ENCODE measurements around the gene ASPSCR1. TPM values are rescaled to one million over a fixed set of nuclear protein-coding genes. Genes with fewer than 3 reads are reported as not detected.

The ASPSCR1 gene
- total RNA-seq, 2 donors from 2014 or later = 22.3 to 30.3 TPM

DNA sequence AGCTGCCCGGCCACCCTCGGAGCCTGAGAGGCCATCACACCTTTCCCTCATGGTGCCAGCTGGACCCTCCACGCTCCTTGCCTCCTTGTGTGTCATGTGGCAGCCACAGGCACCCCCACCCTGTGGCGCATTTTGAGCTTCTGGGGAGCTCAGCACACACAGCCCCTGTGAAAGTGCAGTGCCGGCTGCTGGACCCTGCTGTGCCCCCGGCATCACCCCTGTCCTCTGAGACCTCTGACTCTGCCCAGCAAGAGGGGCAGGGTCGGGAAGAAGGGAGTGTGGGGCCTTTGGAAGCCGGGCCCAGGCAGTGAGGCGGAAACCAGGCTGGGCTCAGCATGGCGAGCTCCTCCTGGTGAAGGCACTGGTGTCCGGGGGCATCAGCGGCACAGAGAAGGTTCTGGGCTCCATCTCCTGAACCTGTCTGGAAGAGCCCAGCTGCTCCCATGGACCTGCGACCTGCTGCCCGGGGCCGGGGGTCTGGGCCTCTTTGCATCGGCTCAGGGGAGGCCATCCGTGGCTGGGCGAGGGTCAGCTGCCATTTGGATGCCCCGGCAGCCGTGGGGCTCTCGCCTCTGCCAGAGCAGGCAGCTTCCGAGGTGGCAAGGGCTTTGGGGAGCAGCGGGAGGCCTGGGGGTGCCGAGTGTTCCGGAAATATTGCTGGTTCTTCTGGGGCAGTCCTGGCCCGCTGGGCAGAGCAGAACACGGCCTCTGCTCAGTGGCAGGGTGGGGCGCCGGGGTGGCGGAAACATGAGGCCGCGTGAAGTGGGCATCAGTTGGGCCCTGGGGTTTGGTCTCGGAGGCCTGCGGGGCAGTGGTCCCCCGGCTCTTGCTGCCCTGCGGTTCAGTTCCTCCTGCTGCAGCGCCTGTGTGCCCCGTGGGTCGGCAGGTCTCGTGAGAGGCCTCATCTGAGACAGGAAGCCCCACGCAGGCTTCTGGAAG, 27.4 kb downstream of the ASPSCR1 start:
- Mint-ChIP-seq H3K4me3 (no peak overlapping the region), H3K36me3 (ENCODE audit: low read depth) (no peaks in the 10 kb centered on the region), H3K4me1 (no peaks in the 10 kb centered on the region), H3K27me3 (no peaks in the 10 kb centered on the region), H3K27ac (no peak overlapping the region), H3K9me3 (no peaks in the 10 kb centered on the region)
- no peak for ATAC-seq (replicated peaks)

DNA sequence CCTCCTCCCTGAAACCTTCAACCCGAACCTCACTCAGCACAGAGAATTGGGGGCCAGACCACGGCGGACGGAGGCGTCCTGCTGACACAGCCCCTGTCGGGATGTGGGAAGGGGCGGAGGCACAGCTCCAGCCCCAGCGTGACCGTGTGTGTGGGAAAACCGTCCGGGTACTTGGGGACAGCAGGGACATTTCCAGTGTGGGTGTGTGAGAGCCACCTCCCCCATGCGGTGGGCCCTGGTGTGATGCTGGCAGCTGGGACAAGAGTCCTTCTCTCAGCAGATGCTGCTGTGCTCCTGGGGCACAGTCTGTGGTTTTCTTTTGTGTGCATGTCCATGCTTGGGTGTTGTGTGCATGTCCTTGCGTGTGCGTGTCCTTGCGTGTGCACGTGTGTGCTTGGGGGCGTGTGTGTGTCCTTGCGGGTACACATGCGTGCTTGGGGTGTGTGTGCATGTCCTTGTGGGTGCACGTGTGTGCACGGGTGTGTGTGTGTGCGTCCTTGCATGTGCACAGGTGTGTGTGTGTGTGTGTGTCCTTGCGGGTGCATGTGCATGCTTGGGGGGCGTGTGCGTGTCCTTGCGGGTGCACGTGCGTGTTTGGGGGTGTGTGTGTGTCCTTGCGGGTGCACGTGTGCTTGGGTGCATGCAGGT, 28.4 kb downstream of the ASPSCR1 start:
- Mint-ChIP-seq H3K36me3 (ENCODE audit: low read depth) (no peaks in the 10 kb centered on the region), H3K4me3 (no peak overlapping the region), H3K9me3 (no peaks in the 10 kb centered on the region), H3K27ac (no peak overlapping the region), H3K4me1 (no peaks in the 10 kb centered on the region), H3K27me3 (no peaks in the 10 kb centered on the region)
- no peak for ATAC-seq (replicated peaks)

DNA sequence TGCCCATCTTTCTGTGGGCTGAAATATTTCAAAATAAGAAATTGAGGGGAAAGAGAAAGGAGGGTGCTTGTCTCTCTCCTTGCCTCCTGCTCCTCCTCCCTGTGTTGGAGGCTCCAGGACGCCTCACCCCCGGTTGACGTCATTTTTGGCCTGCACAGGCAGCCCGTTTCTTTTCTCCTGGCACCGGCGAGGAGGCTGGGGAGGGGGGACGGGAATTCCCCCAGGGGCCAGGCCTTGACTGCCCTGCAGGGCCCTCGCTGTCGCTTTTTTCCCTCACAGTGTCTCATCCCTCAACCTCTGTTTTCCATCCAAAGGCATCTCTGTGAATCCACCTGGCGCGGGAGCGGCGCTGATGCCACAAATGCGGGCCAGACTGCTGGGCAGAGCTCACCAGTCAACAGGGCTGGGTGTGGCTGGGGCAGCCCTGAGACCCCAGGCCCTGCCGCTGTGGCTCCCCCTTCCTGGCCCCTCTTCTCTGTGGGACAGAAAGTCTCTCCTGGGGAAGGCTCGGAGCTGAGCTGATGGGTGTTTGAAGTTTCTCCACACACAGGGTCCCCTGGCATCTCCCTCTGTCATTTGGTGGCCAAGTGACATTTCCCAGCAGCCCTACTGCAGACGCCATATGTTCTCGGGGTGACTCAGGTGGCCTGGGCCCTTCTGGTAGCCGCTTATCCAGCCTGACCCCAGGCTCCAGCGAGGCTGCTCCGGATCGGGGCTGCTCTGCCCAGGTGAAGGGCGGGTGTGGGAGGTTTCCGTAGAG, 29.2 kb downstream of the ASPSCR1 start:
- ATAC-seq (replicated peaks) = no peak
- Mint-ChIP-seq H3K4me1 (no peaks in the 10 kb centered on the region), H3K27ac (no peak overlapping the region), H3K36me3 (ENCODE audit: low read depth) (no peaks in the 10 kb centered on the region), H3K27me3 (no peaks in the 10 kb centered on the region), H3K4me3 (no peak overlapping the region), H3K9me3 (no peaks in the 10 kb centered on the region)

DNA sequence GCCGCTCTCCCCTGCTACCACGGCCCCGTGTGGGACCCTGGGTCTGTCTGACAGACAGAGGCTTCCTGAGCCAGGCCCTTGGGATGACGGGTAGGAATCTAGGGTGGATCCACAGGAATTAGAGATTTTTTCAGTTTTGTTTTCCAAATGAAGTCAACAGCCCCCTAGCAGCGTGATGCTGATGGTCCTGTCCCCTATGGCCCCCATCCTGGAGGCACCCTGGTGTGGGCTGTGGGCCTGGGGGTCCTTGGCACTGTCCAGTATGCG, 29.7 kb downstream of the ASPSCR1 start:
- Mint-ChIP-seq H3K27me3 (no peaks in the 10 kb centered on the region), H3K4me1 (no peaks in the 10 kb centered on the region), H3K4me3 (no peak overlapping the region), H3K9me3 (no peaks in the 10 kb centered on the region), H3K36me3 (ENCODE audit: low read depth) (no peaks in the 10 kb centered on the region), H3K27ac (no peak overlapping the region)
- no peak for ATAC-seq (replicated peaks)

DNA sequence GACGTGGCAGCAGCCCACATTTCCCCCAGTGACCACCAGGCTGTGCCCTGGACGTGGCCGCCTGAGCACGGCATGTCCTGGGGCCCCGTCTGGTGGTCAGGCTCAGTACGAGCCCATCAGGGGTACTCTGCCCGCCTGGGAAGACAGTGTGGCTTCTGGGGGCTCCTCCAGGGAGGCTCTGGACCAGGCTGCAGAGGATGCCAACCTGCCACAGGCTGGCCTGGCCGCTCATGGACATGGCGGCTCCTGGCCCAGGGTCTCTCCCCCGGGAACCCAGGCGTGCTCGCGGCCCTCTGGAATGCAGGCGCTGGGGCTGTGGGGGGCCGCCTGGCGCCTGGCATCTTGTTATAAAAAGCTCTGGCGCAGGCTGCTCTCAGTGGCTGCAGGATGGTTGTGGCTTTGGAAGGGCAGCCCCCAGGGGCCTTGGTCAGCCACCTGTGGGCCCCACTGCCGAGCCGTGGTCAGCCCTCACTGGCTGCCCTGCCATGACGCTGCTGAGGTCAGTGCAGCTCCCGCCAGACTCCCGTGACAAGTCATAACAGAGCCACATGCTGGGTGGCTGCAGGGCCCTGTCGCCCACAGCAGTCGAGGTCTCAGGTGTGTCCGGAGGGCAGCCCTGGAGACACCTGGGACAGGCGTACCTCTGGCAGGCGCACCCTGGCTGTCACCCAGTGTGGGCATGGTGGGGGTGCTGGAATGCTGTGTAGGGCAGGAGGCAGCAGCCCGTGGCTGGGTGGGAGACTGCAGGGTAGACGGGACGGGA, 30.2 kb downstream of the ASPSCR1 start:
- ATAC-seq (replicated peaks) = no peak
- no peaks in the 10 kb centered on the region for H3K27me3 Mint-ChIP-seq
- no peak overlapping the region for H3K4me3 Mint-ChIP-seq
- no peaks in the 10 kb centered on the region for H3K36me3 Mint-ChIP-seq (ENCODE audit: low read depth)
- no peaks in the 10 kb centered on the region for H3K9me3 Mint-ChIP-seq
- no peak overlapping the region for H3K27ac Mint-ChIP-seq
- H3K4me1 Mint-ChIP-seq = no peaks in the 10 kb centered on the region

DNA sequence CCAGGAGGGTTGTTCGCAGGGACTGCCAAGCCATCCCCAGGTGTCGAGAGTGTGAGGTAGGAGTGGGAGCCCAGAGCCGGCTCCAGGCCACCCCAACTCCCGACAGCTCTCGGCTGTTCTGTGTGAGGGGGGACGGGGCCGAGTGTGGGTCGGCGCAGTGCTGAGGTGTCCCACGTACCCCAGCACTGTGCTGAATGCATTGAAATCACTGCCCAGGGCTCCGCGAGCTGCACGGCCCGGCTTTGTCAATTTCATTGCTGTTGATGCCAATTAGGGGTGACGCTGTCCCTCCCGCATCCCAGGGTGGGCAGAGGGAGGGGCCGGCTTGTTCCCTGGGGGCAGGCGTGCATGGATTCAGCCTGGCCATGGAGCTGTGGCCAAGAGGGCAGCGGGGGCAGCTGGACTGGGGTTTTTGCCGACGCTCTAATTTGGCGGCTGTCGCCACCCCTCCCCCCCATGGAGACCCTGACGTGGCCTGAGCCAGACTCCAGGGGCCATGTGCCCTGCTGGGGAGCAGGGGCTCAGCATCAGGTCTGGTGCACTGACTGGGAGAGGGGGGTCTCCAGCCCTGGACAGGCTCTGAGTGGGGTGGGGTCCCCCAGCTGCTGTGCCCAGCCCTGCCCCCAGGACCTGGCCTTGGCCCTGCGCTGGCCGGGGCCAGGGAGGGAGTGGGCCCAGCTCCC, 31.0 kb downstream of the ASPSCR1 start:
- no peaks in the 10 kb centered on the region for H3K36me3 Mint-ChIP-seq (ENCODE audit: low read depth)
- no peaks in the 10 kb centered on the region for H3K4me1 Mint-ChIP-seq
- H3K4me3 Mint-ChIP-seq = no peak overlapping the region
- ATAC-seq (replicated peaks) = no peak
- no peaks in the 10 kb centered on the region for H3K27me3 Mint-ChIP-seq
- no peaks in the 10 kb centered on the region for H3K9me3 Mint-ChIP-seq
- H3K27ac Mint-ChIP-seq = no peak overlapping the region

DNA sequence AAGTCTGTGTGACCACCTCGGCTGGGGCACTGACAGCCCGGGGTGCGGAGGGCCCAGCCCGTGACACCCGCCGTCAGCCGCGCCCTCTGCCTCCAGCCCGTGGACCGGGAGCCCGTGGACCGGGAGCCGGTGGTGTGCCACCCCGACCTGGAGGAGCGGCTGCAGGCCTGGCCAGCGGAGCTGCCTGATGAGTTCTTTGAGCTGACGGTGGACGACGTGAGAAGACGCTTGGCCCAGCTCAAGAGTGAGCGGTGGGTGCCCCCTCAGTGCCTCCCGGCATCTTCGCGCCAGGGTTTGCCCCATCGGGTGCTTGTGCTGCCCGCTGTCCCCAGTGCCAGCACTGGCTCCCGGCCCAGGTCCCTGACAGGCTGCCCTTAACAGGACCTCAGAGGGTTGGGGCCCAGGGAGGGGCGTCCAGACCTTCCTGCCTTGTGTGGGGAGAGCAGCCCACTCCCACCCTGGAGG, 31.5 kb downstream of the ASPSCR1 start:
- H3K27me3 Mint-ChIP-seq = no peaks in the 10 kb centered on the region
- H3K4me3 Mint-ChIP-seq = no peak overlapping the region
- no peak overlapping the region for H3K27ac Mint-ChIP-seq
- ATAC-seq (replicated peaks) = no peak
- H3K4me1 Mint-ChIP-seq = no peaks in the 10 kb centered on the region
- H3K36me3 Mint-ChIP-seq (ENCODE audit: low read depth) = no peaks in the 10 kb centered on the region
- no peaks in the 10 kb centered on the region for H3K9me3 Mint-ChIP-seq

DNA sequence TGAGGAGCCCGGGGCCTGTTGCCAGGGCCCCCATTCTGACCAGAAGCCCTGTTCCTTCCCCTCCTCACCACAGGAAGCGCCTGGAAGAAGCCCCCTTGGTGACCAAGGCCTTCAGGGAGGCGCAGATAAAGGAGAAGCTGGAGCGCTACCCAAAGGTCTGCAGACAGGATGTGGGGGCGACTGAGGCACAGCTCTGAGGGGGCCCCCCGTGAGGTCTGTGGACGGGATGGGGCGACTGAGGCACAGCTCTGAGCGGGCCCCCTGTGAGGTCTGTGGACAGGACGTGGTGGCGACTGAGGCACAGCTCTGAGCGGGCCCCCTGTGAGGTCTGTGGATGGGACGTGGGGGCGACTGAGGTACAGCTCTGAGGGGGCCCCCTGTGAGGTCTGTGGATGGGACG, 32.0 kb downstream of the ASPSCR1 start:
- ATAC-seq (replicated peaks) = no peak
- no peak overlapping the region for H3K4me3 Mint-ChIP-seq
- H3K4me1 Mint-ChIP-seq = no peaks in the 10 kb centered on the region
- no peak overlapping the region for H3K27ac Mint-ChIP-seq
- no peaks in the 10 kb centered on the region for H3K27me3 Mint-ChIP-seq
- H3K9me3 Mint-ChIP-seq = no peaks in the 10 kb centered on the region
- no peaks in the 10 kb centered on the region for H3K36me3 Mint-ChIP-seq (ENCODE audit: low read depth)

DNA sequence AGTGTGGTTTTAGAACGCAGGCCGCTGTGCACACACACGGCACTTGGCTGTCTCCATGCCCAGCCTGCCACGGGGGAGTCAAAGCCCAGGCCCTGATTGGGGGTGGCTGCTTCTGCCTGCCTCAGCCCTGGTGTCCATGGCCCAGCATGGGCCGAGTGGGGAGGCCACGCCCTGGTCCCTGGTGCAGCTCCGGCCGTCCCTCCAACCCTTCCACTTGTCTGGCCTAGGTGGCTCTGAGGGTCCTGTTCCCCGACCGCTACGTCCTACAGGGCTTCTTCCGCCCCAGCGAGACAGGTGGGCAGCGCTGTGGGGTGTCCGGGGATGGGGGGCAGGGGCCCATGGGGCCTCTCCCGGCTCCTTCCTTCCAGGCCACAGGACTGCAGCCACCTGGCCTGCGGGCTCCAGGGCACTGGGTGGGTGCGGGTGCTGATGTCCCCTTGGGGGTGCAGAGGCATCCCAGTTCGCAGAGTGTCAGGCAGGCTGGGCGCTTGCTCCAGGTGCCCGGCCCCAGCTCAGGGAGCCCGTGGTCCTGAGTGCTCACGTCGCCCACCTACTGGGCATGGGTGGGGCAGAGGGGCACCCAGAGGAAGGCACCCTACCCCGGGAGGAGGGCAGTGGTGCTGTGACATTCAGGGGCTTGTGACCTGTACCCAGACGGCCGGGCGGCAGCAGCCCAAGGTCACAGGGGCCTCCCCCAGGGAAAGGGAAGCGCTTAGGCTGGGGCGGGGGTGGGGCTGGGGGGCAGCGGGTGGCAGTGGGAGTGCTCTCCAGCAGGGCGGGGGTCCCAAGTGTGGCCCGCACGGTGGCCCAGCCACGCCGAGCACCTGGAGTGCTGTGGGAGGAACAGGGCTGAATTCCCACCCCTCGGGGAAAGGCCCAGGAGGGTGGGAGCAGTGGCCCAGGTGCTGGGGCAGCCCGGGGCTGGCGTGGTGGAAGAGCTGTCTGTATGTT, 33.4 kb downstream of the ASPSCR1 start:
- Mint-ChIP-seq H3K27me3 (no peaks in the 10 kb centered on the region), H3K36me3 (ENCODE audit: low read depth) (no peaks in the 10 kb centered on the region), H3K27ac (no peak overlapping the region), H3K4me3 (no peak overlapping the region), H3K4me1 (no peaks in the 10 kb centered on the region), H3K9me3 (no peaks in the 10 kb centered on the region)
- ATAC-seq (replicated peaks) = no peak

DNA sequence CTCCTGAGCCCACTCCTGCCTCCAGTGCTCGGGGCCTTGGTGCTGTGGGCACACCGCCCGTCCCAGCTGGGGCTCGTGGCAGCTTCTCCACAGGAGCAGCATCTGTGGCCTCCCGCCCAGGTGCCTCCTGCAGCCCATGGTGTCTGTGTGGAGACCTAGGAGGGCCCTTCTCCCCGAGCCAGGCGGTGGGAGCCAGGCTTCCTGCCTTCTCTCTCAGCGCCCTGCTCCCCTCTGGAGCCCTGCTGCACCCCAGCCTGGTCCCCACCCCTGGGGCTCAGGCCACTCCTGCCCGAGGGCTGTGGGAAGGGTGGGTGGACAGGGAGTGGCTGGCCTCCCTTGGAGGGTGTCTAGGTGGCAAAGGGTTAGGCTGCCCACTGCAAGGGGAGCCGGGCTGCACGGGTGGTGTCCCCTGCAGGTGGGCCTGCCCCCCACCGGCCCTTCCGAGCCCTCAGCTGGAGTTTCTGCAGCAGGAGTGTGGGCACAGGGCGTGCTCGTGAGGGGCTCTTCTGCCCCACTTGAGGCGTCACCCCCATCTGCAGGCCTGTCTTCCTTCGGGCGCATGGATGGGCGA, 34.3 kb downstream of the ASPSCR1 start:
- Mint-ChIP-seq H3K27me3 (no peaks in the 10 kb centered on the region), H3K36me3 (ENCODE audit: low read depth) (no peaks in the 10 kb centered on the region), H3K27ac (no peak overlapping the region), H3K4me3 (no peak overlapping the region), H3K9me3 (no peaks in the 10 kb centered on the region), H3K4me1 (no peaks in the 10 kb centered on the region)
- ATAC-seq (replicated peaks) = no peak

DNA sequence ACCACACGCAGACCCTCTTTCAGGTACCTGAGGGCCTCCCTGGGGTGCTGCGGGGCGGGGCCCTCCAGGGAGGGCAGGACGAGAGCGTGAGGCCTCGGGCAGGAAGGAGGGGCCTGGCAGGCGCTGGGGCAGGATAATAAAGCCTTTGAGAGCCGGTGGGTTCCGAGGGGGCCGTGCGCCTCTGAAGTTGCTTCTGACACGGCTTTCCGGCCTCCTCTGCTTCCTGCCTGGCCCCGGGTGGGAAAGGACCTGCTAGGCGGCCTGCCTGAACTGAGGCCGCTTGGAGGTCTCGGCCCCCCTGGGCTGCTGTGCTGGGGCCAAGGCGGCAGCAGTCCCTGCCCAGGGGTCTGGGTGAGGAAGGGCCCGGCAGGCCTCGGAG, 34.8 kb downstream of the ASPSCR1 start:
- no peak for ATAC-seq (replicated peaks)
- Mint-ChIP-seq H3K36me3 (ENCODE audit: low read depth) (no peaks in the 10 kb centered on the region), H3K9me3 (no peaks in the 10 kb centered on the region), H3K4me3 (no peak overlapping the region), H3K27me3 (no peaks in the 10 kb centered on the region), H3K4me1 (no peaks in the 10 kb centered on the region), H3K27ac (no peak overlapping the region)

DNA sequence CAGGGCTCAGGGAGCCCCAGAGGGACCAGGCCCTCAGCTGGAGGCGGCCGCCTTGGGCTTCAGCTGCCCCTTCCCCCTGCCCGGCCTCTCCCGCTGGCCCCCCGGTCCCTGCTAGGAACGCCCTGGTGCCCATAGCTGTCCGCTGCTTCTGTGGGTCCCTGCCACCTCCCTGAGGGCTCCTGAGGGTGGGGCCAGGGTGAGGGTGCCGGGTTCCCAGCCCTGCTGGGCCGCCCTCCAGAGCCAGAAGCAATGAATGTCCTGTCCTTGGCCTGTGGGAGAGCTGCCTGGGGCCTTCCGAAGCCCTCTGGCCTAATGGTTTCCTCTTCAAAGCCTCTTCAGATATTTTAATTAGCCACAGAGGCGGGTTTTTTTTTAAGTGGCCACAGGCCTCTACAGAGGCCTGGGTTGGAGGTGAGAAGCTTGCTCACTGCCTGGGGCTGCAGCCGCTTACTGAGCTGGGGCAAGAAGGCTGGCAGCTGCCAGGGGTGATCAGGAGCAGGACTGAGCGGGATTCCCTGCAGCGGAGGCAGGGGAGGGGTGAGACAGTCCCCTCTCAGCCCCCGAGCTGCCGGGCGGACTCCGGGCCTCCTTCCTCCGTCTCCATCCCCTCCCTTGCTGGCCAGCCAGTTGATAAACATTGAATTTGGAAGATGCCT, 35.3 kb downstream of the ASPSCR1 start:
- Mint-ChIP-seq H3K36me3 (ENCODE audit: low read depth) (no peaks in the 10 kb centered on the region), H3K27me3 (no peaks in the 10 kb centered on the region), H3K27ac (no peak overlapping the region), H3K4me3 (no peak overlapping the region), H3K9me3 (no peaks in the 10 kb centered on the region), H3K4me1 (no peaks in the 10 kb centered on the region)
- ATAC-seq (replicated peaks) = no peak

Data from activated T-helper 17 cell treated with anti-CD3 and anti-CD28 coated beads, Interleukin-2, amount 50 U/mL, for 72 hours (primary cell).